GM21786 (cell line): ENCODE data around the gene RASL11B.

Experiments
- ATAC-seq: cut with Tn5 transposase; IDR thresholded peaks from one replicate; pipeline ENCODE4 v1.9.1; 2021; ENCODE audit not compliant: unreplicated experiment

Gene RASL11B

GRCh38 chr4:52912608-52913007, 50.5 kb downstream of the RASL11B start:
- ATAC-seq = no peak

DNA sequence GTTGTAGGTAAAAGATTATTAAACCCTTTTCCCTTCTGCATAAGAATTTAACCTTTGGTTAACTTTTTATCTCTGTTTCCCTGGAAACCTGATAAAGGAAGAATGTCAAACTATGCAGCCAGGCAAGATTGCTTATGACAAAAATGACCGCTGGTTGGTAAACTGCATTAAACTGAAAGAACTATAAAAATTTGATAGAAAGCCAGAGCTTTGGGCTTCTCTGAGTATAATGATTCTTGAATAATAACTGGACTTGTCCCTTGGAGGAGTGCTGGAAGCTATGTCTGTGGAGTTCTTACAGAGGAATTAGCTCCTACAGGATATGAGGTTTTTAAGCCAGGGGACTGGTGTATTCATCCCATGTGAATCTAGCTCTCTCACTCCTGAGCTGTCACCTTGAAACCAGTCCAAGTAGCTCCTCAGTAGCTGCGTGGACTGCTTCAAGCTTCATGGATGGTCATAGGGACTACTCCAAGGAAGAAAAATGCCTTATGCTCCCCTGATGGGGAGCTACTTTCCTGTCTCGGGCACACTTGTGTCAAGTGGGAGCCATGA, 52.0 kb downstream of the RASL11B start:
- no peak for ATAC-seq

DNA sequence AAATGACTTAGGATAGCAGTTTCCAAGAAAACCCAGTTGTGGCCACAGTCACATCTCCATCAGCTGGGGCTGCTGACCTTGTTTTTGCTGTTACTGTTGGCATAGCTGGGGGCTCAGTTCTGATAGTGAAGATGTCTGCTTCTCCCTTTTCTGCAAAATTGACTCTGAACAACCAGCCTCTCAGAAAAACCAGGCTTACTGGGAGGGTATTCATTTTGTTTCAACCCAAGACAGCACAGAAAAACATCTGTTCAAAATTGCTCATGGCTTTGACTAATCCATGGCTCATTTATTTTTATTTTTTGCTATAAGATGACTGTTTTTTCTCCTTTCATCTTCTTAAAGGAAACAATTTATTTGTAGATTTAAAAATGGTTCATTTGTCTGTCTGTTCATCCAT, 53.1 kb downstream of the RASL11B start:
- no peak for ATAC-seq

- ATAC-seq = no peak
These were observed 53.7 kb downstream of the RASL11B start for GRCh38 chr4:52915730-52916300.
